Urinary bladder (tissue), 4 donors: ENCODE measurements around the gene C7orf57. TPM values are rescaled to one million over a fixed set of nuclear protein-coding genes. Genes with fewer than 3 reads are reported as not detected.
"Not testable (repeated sequence)": the region's sequence is repeated elsewhere in the genome, so short reads cannot be mapped to it uniquely, and the experiment has no call there.

Experiments
- DNase-seq: peaks from one replicate; pipeline ENCODE4 v3.0.0-alpha.2; 2015; ENCODE audit errors: extremely low spot score
- H3K27ac ChIP-seq: one replicate; pipeline ENCODE4 v1.5.1; 2013; ENCODE audit warnings: low read depth, mild to moderate bottlenecking, moderate library complexity
- H3K36me3 ChIP-seq: one replicate; pipeline ENCODE4 v1.6.1; 2013; ENCODE audit warnings: mild to moderate bottlenecking, moderate library complexity; ENCODE audit not compliant: insufficient read depth
- H3K4me1 ChIP-seq: one replicate; pipeline ENCODE4 v1.6.1; 2013; ENCODE audit warnings: mild to moderate bottlenecking, moderate library complexity; ENCODE audit not compliant: insufficient read depth
- H3K4me3 ChIP-seq: one replicate; pipeline ENCODE4 v1.5.1; 2013; ENCODE audit warnings: low read depth, low read length
- WGBS: extraction: QIAGEN DNeasy Blood & Tissue Kit; methylation state at CpG from one replicate; pipeline ENCODE4 v1.1.7; 2013; 5-methylcytosine and 5-hydroxymethylcytosine counted together
- polyA plus RNA-seq: library from polyadenylated mRNA; stranded (reverse); fragments of 200-250 nt; gene quantifications from one replicate; pipeline ENCODE4 v1.2.3, GENCODE V29; 2013
- total RNA-seq: library from RNA; depleted of rRNA; stranded (reverse); fragments of >200 nt; gene quantifications from one replicate; pipeline ENCODE4 v1.2.3, GENCODE V29; 2014
- donor health status: healthy with polysubstance abuse.
- donor health status: healthy.

Gene C7orf57
- total RNA-seq: 0.21 TPM
- not detected for polyA plus RNA-seq

GRCh38 chr7:48035301-48035966, at the start of gene C7orf57:
Gene C7orf57, plus strand, starts transcription at chr7:48035543. Its CDS starts 766 bp downstream, at chr7:48036309.
- H3K4me3 ChIP-seq: peak within 1 kb of the TSS; percentile 58
- under 1% methylated on average over 62 of the region's 62 CpGs for WGBS
- H3K36me3 ChIP-seq: no peaks in the 10 kb centered on the region
- peak; percentile 45 for DNase-seq
- peaks cover 2% of the 10 kb centered on the region for H3K4me1 ChIP-seq
- H3K27ac ChIP-seq: no peak within 1 kb of the TSS

GRCh38 chr7:47988496-47989386, 46.6 kb upstream of the C7orf57 start:
- 67% methylated on average over 8 of the region's 8 CpGs for WGBS
- no peak for DNase-seq
- no peaks in the 10 kb centered on the region for H3K4me1 ChIP-seq
- H3K4me3 ChIP-seq: no peak overlapping the region
- no peak overlapping the region for H3K27ac ChIP-seq
- H3K36me3 ChIP-seq: no peaks in the 10 kb centered on the region

GRCh38 chr7:47989607-47990400, 45.5 kb upstream of the C7orf57 start:
- not testable (repeated sequence) for H3K27ac ChIP-seq, H3K4me3 ChIP-seq, DNase-seq, H3K4me1 ChIP-seq, H3K36me3 ChIP-seq
- 58% methylated on average over 10 of the region's 10 CpGs for WGBS

- Histone ChIP-seq H3K27ac (no peak overlapping the region), H3K4me1 (no peaks in the 10 kb centered on the region), H3K36me3 (no peaks in the 10 kb centered on the region), H3K4me3 (no peak overlapping the region)
- no peak for DNase-seq
- WGBS: 95% methylated on average over 5 of the region's 5 CpGs
These were observed 44.8 kb upstream of the C7orf57 start for GRCh38 chr7:47990592-47990991.

- Histone ChIP-seq H3K36me3 (no peaks in the 10 kb centered on the region), H3K27ac (no peak overlapping the region), H3K4me1 (no peaks in the 10 kb centered on the region), H3K4me3 (no peak overlapping the region)
- no peak for DNase-seq
- WGBS: 81% methylated on average over 1 of the region's 1 CpG
These were observed 44.1 kb upstream of the C7orf57 start for GRCh38 chr7:47991270-47991669.

- peak overlapping the region; percentile 34 for H3K4me3 ChIP-seq
- no peak overlapping the region for H3K27ac ChIP-seq
- WGBS: 3% methylated on average over 26 of the region's 26 CpGs
- no peaks in the 10 kb centered on the region for H3K4me1 ChIP-seq
- no peaks in the 10 kb centered on the region for H3K36me3 ChIP-seq
- no peak for DNase-seq
These were observed 43.5 kb upstream of the C7orf57 start for GRCh38 chr7:47991741-47992311.

- no peak for DNase-seq
- Histone ChIP-seq H3K36me3 (no peaks in the 10 kb centered on the region), H3K4me1 (no peaks in the 10 kb centered on the region), H3K4me3 (no peak overlapping the region), H3K27ac (no peak overlapping the region)
- WGBS: 75% methylated on average over 3 of the region's 3 CpGs
These were observed 42.9 kb upstream of the C7orf57 start for GRCh38 chr7:47992446-47992845.

GRCh38 chr7:47999413-47999812, 35.9 kb upstream of the C7orf57 start:
- Histone ChIP-seq H3K4me3 (no peak overlapping the region), H3K27ac (no peak overlapping the region), H3K4me1 (no peaks in the 10 kb centered on the region), H3K36me3 (no peaks in the 10 kb centered on the region)
- 96% methylated on average over 12 of the region's 12 CpGs for WGBS
- no peak for DNase-seq

- H3K36me3 ChIP-seq, DNase-seq, H3K4me3 ChIP-seq, H3K4me1 ChIP-seq, H3K27ac ChIP-seq: not testable (repeated sequence)
- WGBS: 87% methylated on average over 13 of the region's 13 CpGs
These were observed 35.2 kb upstream of the C7orf57 start for GRCh38 chr7:48000164-48000563.

- H3K36me3 ChIP-seq: no peaks in the 10 kb centered on the region
- no peak overlapping the region for H3K27ac ChIP-seq
- H3K4me3 ChIP-seq: no peak overlapping the region
- no peak for DNase-seq
- WGBS: 49% methylated on average over 2 of the region's 2 CpGs
- H3K4me1 ChIP-seq: no peaks in the 10 kb centered on the region
These were observed 31.3 kb upstream of the C7orf57 start for GRCh38 chr7:48004032-48004431.

GRCh38 chr7:48004638-48005037, 30.7 kb upstream of the C7orf57 start:
- no peak for DNase-seq
- Histone ChIP-seq H3K36me3 (no peaks in the 10 kb centered on the region), H3K4me3 (no peak overlapping the region), H3K27ac (no peak overlapping the region), H3K4me1 (no peaks in the 10 kb centered on the region)
- WGBS: 28% methylated on average over 5 of the region's 5 CpGs

GRCh38 chr7:48006866-48007265, 28.5 kb upstream of the C7orf57 start:
- H3K4me3 ChIP-seq: no peak overlapping the region
- H3K4me1 ChIP-seq: no peaks in the 10 kb centered on the region
- no peak overlapping the region for H3K27ac ChIP-seq
- H3K36me3 ChIP-seq: no peaks in the 10 kb centered on the region
- 90% methylated on average over 6 of the region's 6 CpGs for WGBS
- no peak for DNase-seq

GRCh38 chr7:48009257-48009656, 26.1 kb upstream of the C7orf57 start:
- H3K36me3 ChIP-seq: no peaks in the 10 kb centered on the region
- no peak for DNase-seq
- H3K4me3 ChIP-seq: no peak overlapping the region
- H3K4me1 ChIP-seq: no peaks in the 10 kb centered on the region
- 90% methylated on average over 4 of the region's 4 CpGs for WGBS
- no peak overlapping the region for H3K27ac ChIP-seq
